GM21381 (cell line): ENCODE data around the gene FAM13A.

Source experiments
- ATAC-seq: cut with Tn5 transposase; IDR thresholded peaks from one replicate; pipeline ENCODE4 v1.9.1; 2021; ENCODE audit warnings: mild to moderate bottlenecking, moderate library complexity; ENCODE audit not compliant: unreplicated experiment

The FAM13A gene

GRCh38 chr4:88693792-88694191, 363.2 kb downstream of the FAM13A start:
- no peak for ATAC-seq

- ATAC-seq, result no peak
These were observed 366.6 kb downstream of the FAM13A start for GRCh38 chr4:88690355-88690754.

- no peak for ATAC-seq
These were observed 375.8 kb downstream of the FAM13A start for GRCh38 chr4:88681209-88681608.
